PC-3 (cell line): ENCODE measurements around the gene CEP19. TPM values are rescaled to one million over a fixed set of nuclear protein-coding genes. Genes with fewer than 3 reads are reported as not detected.
A peak's percentile ranks its signal among the peaks of the same experiment; 100 is the strongest.

Experiments
- ATAC-seq: fragments of 200-7000 bp; cut with Tn5 transposase; 2 replicates; pipeline ENCODE4 v1.9.1; 2020; ENCODE audit warnings: mild to moderate bottlenecking, moderate library complexity
- Bru-seq: library from RNA; stranded (reverse); fragments of 400-500 nt; gene quantifications from one replicate; lab custom pipeline; 2021; lab: Mats Ljungman, UMichigan
- BruChase-seq, 2 experiments: library from RNA; stranded (reverse); fragments of 400-500 nt; gene quantifications; one replicate each; lab custom pipeline; 2021; lab: Mats Ljungman, UMichigan
- BruUV-seq: library from RNA; stranded (reverse); fragments of 400-500 nt; replicated peaks from 2 replicates; lab custom pipeline; 2021; lab: Mats Ljungman, UMichigan
- CTCF ChIA-PET: fragments of 300-600 bp; sonication (Branson Sonifier 250); formaldehyde crosslinking; loops from one replicate; lab custom pipeline; 2022; ENCODE audit warnings: antibody characterized with exemption; lab: Charles Lee
- POLR2A ChIA-PET: fragments of 300-600 bp; sonication (Branson Sonifier 250); formaldehyde crosslinking; loops from one replicate; lab custom pipeline; 2022; ENCODE audit warnings: antibody characterized with exemption; ENCODE audit not compliant: unreplicated experiment; lab: Charles Lee
- DNase-seq: peaks from one replicate; pipeline ENCODE4 v3.0.0-alpha.2; 2015
- H2AFZ ChIP-seq: fragments of 300-600 bp; sonication (generic); 2 replicates; pipeline ENCODE4 v1.6.0; 2016; ENCODE audit warnings: antibody characterized with exemption, low read length
- H3F3A ChIP-seq: fragments of 300-600 bp; sonication (generic); one replicate; pipeline ENCODE4 v1.6.0; 2017; ENCODE audit warnings: antibody characterized with exemption, low read length, control low read depth, mild to moderate bottlenecking; ENCODE audit not compliant: unreplicated experiment
- H3K27ac ChIP-seq: fragments of 300-600 bp; sonication (generic); 2 replicates; pipeline ENCODE4 v1.5.1; 2016; ENCODE audit warnings: mild to moderate bottlenecking, low read length
- H3K27me3 ChIP-seq: fragments of 300-600 bp; sonication (generic); 2 replicates; pipeline ENCODE4 v1.6.1; 2016; ENCODE audit warnings: low read length, mixed read lengths
- H3K36me3 ChIP-seq: fragments of 300-600 bp; sonication (generic); 2 replicates; pipeline ENCODE4 v1.6.1; 2016; ENCODE audit warnings: low read depth, mixed run types, low read length, mixed read lengths
- H3K4me1 ChIP-seq: fragments of 300-600 bp; sonication (generic); 2 replicates; pipeline ENCODE4 v1.5.1; 2016; ENCODE audit warnings: low read length; ENCODE audit not compliant: insufficient read depth
- H3K4me2 ChIP-seq: fragments of 300-600 bp; sonication (generic); 2 replicates; pipeline ENCODE4 v1.6.0; 2016; ENCODE audit warnings: low read length
- H3K4me3 ChIP-seq: fragments of 300-600 bp; sonication (generic); 2 replicates; pipeline ENCODE4 v1.5.1; 2016; ENCODE audit warnings: mild to moderate bottlenecking, low read length, mixed read lengths
- H3K79me2 ChIP-seq: fragments of 300-600 bp; sonication (generic); 2 replicates; pipeline ENCODE4 v1.6.1; 2017; ENCODE audit warnings: low read length, mixed read lengths
- H3K9ac ChIP-seq: fragments of 300-600 bp; sonication (generic); 2 replicates; pipeline ENCODE4 v1.6.0; 2016; ENCODE audit warnings: mild to moderate bottlenecking, low read length
- H3K9me2 ChIP-seq: fragments of 300-600 bp; sonication (generic); replicated peaks from 2 replicates; pipeline ENCODE4 v1.6.1; 2016; ENCODE audit warnings: mixed run types, low read length, mixed read lengths
- H3K9me3 ChIP-seq: fragments of 300-600 bp; sonication (generic); 2 replicates; pipeline ENCODE4 v1.6.1; 2016; ENCODE audit warnings: low read length, mixed read lengths
- H4K20me1 ChIP-seq: fragments of 300-600 bp; sonication (generic); 2 replicates; pipeline ENCODE4 v1.6.1; 2016; ENCODE audit warnings: low read length, mixed read lengths
- EZH2 ChIP-seq: fragments of 300-600 bp; sonication (generic); IDR thresholded peaks from one replicate; pipeline ENCODE4 v1.6.1; 2017; ENCODE audit warnings: antibody characterized with exemption, mild to moderate bottlenecking, low read length; ENCODE audit not compliant: unreplicated experiment
- EZH2phosphoT487 ChIP-seq: fragments of 300-600 bp; sonication (generic); IDR thresholded peaks from 2 replicates; pipeline ENCODE4 v1.6.1; 2018; ENCODE audit warnings: mild to moderate bottlenecking, antibody characterized with exemption, low read length, borderline replicate concordance
- intact Hi-C: fragments of 100-400 bp; cut with micrococcal nuclease; formaldehyde crosslinking; loops from 2 replicates; pipeline ENCODE4 v1.9.0; 2023
- long read RNA-seq: library from polyadenylated mRNA; unstranded; transcript quantifications from one replicate; pipeline ENCODE4 v2.0.0, GENCODE V29; 2021; ENCODE audit not compliant: unreplicated experiment
- total RNA-seq: library from RNA; depleted of rRNA; stranded (reverse); fragments of >200 nt; gene quantifications from 2 replicates; pipeline ENCODE4 v1.2.3, GENCODE V29; 2014; rRNA removed
- TF ChIP-seq, protein P1 (sequence below): fragments of 300-600 bp; sonication (generic); conservative IDR thresholded peaks from 2 replicates; pipeline ENCODE4 v1.5.1; 2017; ENCODE audit warnings: antibody characterized with exemption, low read depth, mild to moderate bottlenecking, low read length

The CEP19 gene, protein sequence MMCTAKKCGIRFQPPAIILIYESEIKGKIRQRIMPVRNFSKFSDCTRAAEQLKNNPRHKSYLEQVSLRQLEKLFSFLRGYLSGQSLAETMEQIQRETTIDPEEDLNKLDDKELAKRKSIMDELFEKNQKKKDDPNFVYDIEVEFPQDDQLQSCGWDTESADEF
- total RNA-seq (2.6 and 3.2 TPM in 2 replicates), Bru-seq, nascent RNA (percentile 44 among the genes with signal in this experiment), BruChase-seq, experiment 1, labeled RNA remaining after a 6-hour chase (percentile 79 among the genes with signal in this experiment), BruChase-seq, experiment 2, labeled RNA remaining after a 2-hour chase (percentile 62 among the genes with signal in this experiment)
- long read RNA-seq, transcript CEP19-202 (3 exons, 2,201 nt) = major isoform, 10 of 12 reads
- long read RNA-seq, partial matches to known transcripts = 0 of 12 reads
- long read RNA-seq, other reads (novel, unspliced or antisense) = 2 of 12 reads

DNA sequence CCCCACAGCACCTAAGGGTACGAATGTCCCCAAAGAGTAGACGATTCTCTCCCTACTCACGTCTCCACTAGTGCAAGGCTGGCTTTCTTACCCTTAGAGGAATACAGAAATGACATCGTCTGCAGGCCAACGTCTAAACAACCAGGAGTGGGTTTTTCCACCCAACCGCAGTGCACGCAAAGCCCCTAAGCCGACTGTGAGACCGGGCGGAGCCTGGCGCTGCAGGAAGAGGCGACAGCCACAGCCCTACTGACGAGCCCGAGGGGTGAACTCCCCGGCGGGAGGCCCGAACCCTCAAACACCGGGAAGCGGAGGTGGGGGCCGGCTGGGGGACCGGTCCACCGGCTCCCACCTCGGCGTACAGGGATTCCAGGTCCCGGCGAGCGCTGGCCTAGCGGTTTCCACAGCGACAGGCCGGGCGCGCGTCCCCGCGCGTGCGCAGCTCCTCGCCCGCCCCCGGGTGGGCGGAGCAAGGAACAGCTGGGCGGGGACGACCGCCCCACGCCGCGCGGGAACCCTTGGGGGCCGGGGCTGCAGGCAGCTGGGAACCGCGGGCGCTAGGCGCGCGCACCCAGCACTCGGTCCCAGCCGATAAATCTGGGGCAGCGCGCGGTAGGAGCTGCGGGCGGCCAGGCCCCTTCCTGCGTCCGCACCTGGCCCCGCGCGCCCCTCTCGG lies at the start of gene CEP19, which contains the start of gene PIGX:
Gene CEP19 (minus strand): TSS at position 413 of the 676 bp plus-strand sequence. CDS start 3,593 bp downstream, outside the sequence.
Gene PIGX (plus strand): TSS at position 540 of the 676 bp plus-strand sequence.
- Histone ChIP-seq H3K4me3 (peak within 1 kb of the TSS; percentile 95), H3K9me2 (no peaks in the 10 kb centered on the region), H3K27me3 (no peaks in the 10 kb centered on the region), H2AFZ (peak within 1 kb of the TSS; percentile 91), H3F3A (no peaks in the 10 kb centered on the region), H3K4me2 (peak within 1 kb of the TSS; percentile 87), H3K9ac (peak within 1 kb of the TSS; percentile 80), H3K36me3 (no peaks in the 10 kb centered on the region), H3K27ac (peak within 1 kb of the TSS; percentile 47), H4K20me1 (no peaks in the 10 kb centered on the region), H3K9me3 (no peaks in the 10 kb centered on the region), H3K4me1 (peaks cover 18% of the 10 kb centered on the region), H3K79me2 (peaks cover 15% of the 10 kb centered on the region)
- peak; percentile 83 for ATAC-seq
- DNase-seq = peak; percentile 88
- CTCF ChIA-PET = no interaction called here
- intact Hi-C loops = loop anchor here (1.0 kb wide), 1 partner anchor 29 kb away; no protein-coding TSS in a partner anchor
- no TSS peak for BruUV-seq
- no peak for TF ChIP-seq EZH2phosphoT487
- TF ChIP-seq, protein P1, sequence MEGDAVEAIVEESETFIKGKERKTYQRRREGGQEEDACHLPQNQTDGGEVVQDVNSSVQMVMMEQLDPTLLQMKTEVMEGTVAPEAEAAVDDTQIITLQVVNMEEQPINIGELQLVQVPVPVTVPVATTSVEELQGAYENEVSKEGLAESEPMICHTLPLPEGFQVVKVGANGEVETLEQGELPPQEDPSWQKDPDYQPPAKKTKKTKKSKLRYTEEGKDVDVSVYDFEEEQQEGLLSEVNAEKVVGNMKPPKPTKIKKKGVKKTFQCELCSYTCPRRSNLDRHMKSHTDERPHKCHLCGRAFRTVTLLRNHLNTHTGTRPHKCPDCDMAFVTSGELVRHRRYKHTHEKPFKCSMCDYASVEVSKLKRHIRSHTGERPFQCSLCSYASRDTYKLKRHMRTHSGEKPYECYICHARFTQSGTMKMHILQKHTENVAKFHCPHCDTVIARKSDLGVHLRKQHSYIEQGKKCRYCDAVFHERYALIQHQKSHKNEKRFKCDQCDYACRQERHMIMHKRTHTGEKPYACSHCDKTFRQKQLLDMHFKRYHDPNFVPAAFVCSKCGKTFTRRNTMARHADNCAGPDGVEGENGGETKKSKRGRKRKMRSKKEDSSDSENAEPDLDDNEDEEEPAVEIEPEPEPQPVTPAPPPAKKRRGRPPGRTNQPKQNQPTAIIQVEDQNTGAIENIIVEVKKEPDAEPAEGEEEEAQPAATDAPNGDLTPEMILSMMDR = no peak
- no peak for TF ChIP-seq EZH2
- POLR2A ChIA-PET = interaction anchor here (0.6 to 1.6 kb wide), 5 partner anchors 28 to 200 kb away, joined by 3 to 13 read pairs (median 8); partner anchors contain the start of genes PAK2 and SENP5

DNA sequence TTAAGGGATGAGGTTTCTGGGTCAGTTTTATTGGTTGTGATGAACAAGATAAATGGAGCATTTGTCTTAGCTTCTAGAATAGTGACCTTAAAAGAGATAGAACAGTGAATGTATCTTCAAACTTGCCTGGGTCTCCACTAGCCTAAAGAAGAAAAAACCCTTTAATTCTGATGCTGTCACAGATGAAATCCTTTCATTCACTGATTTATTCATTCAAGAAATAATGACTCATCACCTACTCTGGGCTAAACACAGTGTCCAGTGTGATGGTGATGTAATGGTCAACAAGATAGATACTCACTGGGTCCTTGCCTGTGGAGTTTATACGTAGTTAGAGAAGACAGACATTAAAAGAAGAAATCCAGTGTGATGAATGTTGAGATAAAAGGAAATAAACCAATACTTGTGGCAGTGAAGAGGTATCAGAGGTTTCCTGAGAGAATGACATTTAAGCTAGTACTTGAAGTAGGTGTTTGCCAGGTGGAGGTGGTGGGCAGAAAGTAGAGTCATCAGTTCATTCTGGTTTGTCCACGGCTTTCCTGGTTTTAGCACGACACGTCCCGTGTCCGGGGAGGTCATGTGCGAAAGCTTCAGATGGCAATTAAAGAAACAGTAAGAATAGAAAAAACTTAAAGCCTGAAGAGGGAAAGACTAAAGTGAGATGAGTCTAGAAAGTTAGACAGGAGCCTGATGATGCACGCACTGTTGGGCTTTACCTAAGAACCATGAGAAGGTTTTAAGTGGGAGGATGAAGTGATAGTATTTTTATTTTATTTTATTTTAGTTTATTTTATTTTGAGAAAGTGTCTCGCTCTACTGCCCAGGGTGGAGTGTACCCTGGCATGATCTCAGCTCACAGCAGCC lies 46.1 kb upstream of the CEP19 start:
- ATAC-seq = peak; percentile 88
- Histone ChIP-seq H3K27ac (no peak overlapping the region), H3K4me1 (no peaks in the 10 kb centered on the region; the same call in 1 of the 2 replicates), H4K20me1 (0 out of 2 replicates have a peak, but pooled peaks cover 4% of the 10 kb centered on the region), H3K9ac (no peak overlapping the region), H3K4me2 (no peak overlapping the region), H3K9me3 (no peaks in the 10 kb centered on the region; the same call in 1 of the 2 replicates), H3K9me2 (no peaks in the 10 kb centered on the region), H2AFZ (no peak overlapping the region), H3F3A (no peaks in the 10 kb centered on the region), H3K4me3 (no peak overlapping the region), H3K27me3 (no peaks in the 10 kb centered on the region), H3K79me2 (peaks cover 71% of the 10 kb centered on the region), H3K36me3 (peaks cover 32% of the 10 kb centered on the region)
- no TSS peak for BruUV-seq
- intact Hi-C loops = loop anchor here (1.0 kb wide), 1 partner anchor 19 kb away; the partner anchor contains the start of gene PAK2
- POLR2A ChIA-PET = no interaction called here
- peak; percentile 50 for DNase-seq
- CTCF ChIA-PET = no interaction called here
- TF ChIP-seq, protein P1 = no peak
- TF ChIP-seq EZH2 (no peak), EZH2phosphoT487 (no peak)
